ENCODE measurements around the gene TUBB1.

TUBB1 gene

GRCh38 chr20:58989196-58989595, 30.0 kb upstream of the TUBB1 start:
- H3K27me3 ChIP-seq (ENCODE audit: low read depth, low read length) = no peaks in the 10 kb centered on the region
- H2AFZ ChIP-seq (ENCODE audit: low read depth, low read length) = no peak overlapping the region
- H3K79me2 ChIP-seq (ENCODE audit: low read length) = peaks cover 51% of the 10 kb centered on the region
- peaks cover 17% of the 10 kb centered on the region for H3K4me1 ChIP-seq (ENCODE audit: low read length)
- no peak overlapping the region for H3K9ac ChIP-seq (ENCODE audit: low read length)
- H3K27ac ChIP-seq (ENCODE audit: low read length) = no peak overlapping the region
- no peak overlapping the region for H3K4me3 ChIP-seq (ENCODE audit: low read length)
- TF ChIP-seq EZH2phosphoT487 (IDR thresholded peaks at IDR 0.05; ENCODE audit: low read depth) (no peak), CTCF (IDR thresholded peaks at IDR 0.05; ENCODE audit: low read depth, low read length) (no peak)
- no peak overlapping the region for H3K4me2 ChIP-seq (ENCODE audit: low read length)
- peaks cover 85% of the 10 kb centered on the region for H3K36me3 ChIP-seq (replicated peaks; ENCODE audit: low read depth, low read length)
- no peaks in the 10 kb centered on the region for H3K9me3 ChIP-seq (ENCODE audit: insufficient read depth, low read length)
- H4K20me1 ChIP-seq (ENCODE audit: insufficient read depth, low read length) = peaks cover 54% of the 10 kb centered on the region

- Histone ChIP-seq H4K20me1 (ENCODE audit: insufficient read depth, low read length) (peaks cover 51% of the 10 kb centered on the region), H3K27ac (ENCODE audit: low read length) (no peak overlapping the region), H3K4me1 (ENCODE audit: low read length) (peaks cover 32% of the 10 kb centered on the region), H3K9ac (ENCODE audit: low read length) (no peak overlapping the region), H3K36me3 (replicated peaks; ENCODE audit: low read depth, low read length) (peaks cover 90% of the 10 kb centered on the region), H3K4me3 (ENCODE audit: low read length) (no peak overlapping the region), H2AFZ (ENCODE audit: low read depth, low read length) (no peak overlapping the region), H3K9me3 (ENCODE audit: insufficient read depth, low read length) (no peaks in the 10 kb centered on the region), H3K79me2 (ENCODE audit: low read length) (peaks cover 43% of the 10 kb centered on the region), H3K27me3 (ENCODE audit: low read depth, low read length) (no peaks in the 10 kb centered on the region), H3K4me2 (ENCODE audit: low read length) (no peak overlapping the region)
- TF ChIP-seq EZH2phosphoT487 (IDR thresholded peaks at IDR 0.05; ENCODE audit: low read depth) = no peak
These were observed 28.4 kb upstream of the TUBB1 start for GRCh38 chr20:58990651-58991445.

GRCh38 chr20:58991715-58992114, 27.5 kb upstream of the TUBB1 start:
- Histone ChIP-seq H3K4me3 (ENCODE audit: low read length) (no peak overlapping the region), H3K4me1 (ENCODE audit: low read length) (peaks cover 40% of the 10 kb centered on the region), H3K9me3 (ENCODE audit: insufficient read depth, low read length) (no peaks in the 10 kb centered on the region), H2AFZ (ENCODE audit: low read depth, low read length) (no peak overlapping the region), H3K9ac (ENCODE audit: low read length) (no peak overlapping the region), H3K79me2 (ENCODE audit: low read length) (peaks cover 43% of the 10 kb centered on the region), H3K27me3 (ENCODE audit: low read depth, low read length) (no peaks in the 10 kb centered on the region), H3K4me2 (ENCODE audit: low read length) (no peak overlapping the region), H4K20me1 (ENCODE audit: insufficient read depth, low read length) (peaks cover 51% of the 10 kb centered on the region), H3K27ac (ENCODE audit: low read length) (peak overlapping the region; percentile 4; the same call in 1 of the 2 replicates), H3K36me3 (replicated peaks; ENCODE audit: low read depth, low read length) (peaks cover 94% of the 10 kb centered on the region)
- TF ChIP-seq CTCF (IDR thresholded peaks at IDR 0.05; ENCODE audit: low read depth, low read length) = no peak
- TF ChIP-seq EZH2phosphoT487 (IDR thresholded peaks at IDR 0.05; ENCODE audit: low read depth) = no peak

GRCh38 chr20:58992911-58993310, 26.3 kb upstream of the TUBB1 start:
- Histone ChIP-seq H3K9me3 (ENCODE audit: insufficient read depth, low read length) (no peaks in the 10 kb centered on the region), H3K4me3 (ENCODE audit: low read length) (no peak overlapping the region), H3K4me1 (ENCODE audit: low read length) (peaks cover 52% of the 10 kb centered on the region), H3K27ac (ENCODE audit: low read length) (peak overlapping the region; percentile 51), H3K36me3 (replicated peaks; ENCODE audit: low read depth, low read length) (peaks cover 94% of the 10 kb centered on the region), H2AFZ (ENCODE audit: low read depth, low read length) (no peak overlapping the region), H3K27me3 (ENCODE audit: low read depth, low read length) (no peaks in the 10 kb centered on the region), H3K79me2 (ENCODE audit: low read length) (peaks cover 41% of the 10 kb centered on the region), H4K20me1 (ENCODE audit: insufficient read depth, low read length) (peaks cover 51% of the 10 kb centered on the region), H3K9ac (ENCODE audit: low read length) (no peak overlapping the region), H3K4me2 (ENCODE audit: low read length) (no peak overlapping the region)
- no peak for TF ChIP-seq EZH2phosphoT487 (IDR thresholded peaks at IDR 0.05; ENCODE audit: low read depth)
- TF ChIP-seq CTCF (IDR thresholded peaks at IDR 0.05; ENCODE audit: low read depth, low read length) = no peak
